LNCAP (cell line): ENCODE measurements around the gene SMIM35.

ENCODE experiments used
- CTCF ChIP-seq: fragments of 450-650 bp; IDR thresholded peaks from 2 replicates; pipeline ENCODE4 v1.5.1; 2017; ENCODE audit warnings: mild to moderate bottlenecking

Gene SMIM35

GRCh38 chr11:118074785-118075184 lies 12.0 kb downstream of the SMIM35 start:
- TF ChIP-seq CTCF, result no peak

DNA sequence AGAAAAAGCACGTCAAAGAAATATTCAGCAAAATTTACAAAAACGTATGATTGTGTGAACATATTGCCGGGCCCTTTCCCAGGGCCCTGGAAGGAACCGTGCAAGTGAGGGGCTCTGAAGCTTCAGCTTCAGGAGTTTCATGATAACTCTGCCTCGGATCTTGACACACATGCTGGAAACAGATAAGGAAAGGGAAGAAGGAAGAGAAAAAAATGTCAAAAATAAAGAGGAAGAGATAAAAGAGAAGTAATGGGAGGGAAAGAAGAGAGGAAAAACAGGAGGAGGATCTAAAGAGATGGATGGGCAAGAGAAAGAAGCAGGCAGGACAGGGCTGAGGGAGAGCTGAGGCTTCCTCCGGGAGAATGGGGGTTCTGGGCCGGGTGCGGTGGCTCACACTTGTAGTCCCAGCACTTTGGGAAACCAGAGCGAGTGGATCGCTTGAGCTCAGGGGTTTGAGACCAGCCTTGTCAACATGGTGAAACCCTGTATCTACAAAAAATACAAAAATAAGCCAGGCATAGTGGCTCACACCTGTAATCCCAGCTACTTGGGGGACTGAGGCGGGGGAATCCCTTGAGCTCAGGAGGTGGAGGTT lies 12.6 kb downstream of the SMIM35 start:
- TF ChIP-seq CTCF, result no peak

- no peak for TF ChIP-seq CTCF
Measured at GRCh38 chr11:118073554-118073953, 13.2 kb downstream of the SMIM35 start.

DNA sequence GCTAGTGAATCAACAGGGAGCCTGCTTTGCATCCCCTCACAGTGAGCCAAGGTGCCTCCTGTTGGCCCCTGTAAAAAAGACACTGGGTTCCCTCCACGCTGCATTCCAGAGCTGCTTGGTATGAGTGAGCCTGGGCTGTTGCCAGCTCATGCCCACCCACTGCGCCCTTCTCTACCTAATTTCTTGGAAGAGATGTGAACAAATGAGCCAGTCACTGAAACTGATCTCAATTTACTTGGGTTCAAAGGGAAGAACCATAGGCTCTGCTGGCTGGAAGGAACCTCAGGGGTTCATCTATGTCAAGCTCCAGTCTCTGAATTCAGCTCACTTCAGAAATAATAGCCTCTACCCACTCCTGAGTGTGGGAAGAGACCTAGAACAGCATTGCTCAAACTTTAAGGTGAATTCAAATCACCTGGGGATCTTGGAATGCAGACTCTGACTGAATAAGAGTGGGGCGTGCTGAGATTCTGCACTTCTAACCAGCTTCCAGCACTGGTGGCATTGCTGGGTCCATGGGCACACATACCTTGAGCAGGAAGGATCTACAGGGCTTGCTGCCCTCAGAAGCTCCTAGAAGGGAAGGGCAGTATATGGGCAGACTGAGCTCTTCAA lies 15.2 kb downstream of the SMIM35 start:
- no peak for TF ChIP-seq CTCF

- TF ChIP-seq CTCF, result no peak
Measured at GRCh38 chr11:118068945-118069612, 17.7 kb downstream of the SMIM35 start.

DNA sequence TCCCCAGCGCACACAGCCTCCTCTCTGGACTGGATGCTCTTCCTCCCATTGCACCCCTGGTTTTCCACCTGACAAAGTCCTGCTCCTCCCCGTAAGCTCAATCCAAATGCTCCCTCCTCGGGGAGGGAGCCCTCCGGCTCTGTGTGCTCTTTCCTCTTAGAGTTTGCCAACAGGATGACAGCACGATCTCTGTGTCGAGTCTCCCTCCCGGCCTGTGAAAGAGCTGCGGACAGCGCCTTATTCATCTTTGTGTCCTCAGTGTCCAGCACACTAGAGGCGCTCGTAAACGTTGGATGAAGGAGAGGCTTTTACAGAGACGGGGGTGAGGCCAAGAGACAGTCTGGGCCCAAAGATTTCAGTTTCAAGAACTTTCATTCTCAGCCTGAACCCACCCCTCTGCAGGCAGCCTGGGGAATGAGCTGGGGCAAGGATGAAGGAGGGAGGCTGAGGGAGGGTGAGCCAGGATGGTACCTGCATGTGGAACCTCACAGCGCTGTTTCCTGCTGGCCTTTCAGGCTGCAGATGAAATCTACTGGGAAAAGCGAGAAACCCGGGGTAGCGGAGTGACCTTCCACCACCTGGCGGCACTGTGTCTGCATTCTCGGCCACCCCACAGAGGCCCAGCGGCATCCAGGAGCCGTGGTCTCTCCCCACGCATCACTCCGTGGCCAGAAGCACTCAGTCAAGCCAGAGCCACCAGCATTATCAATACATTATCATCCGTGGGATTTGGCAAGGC lies 18.4 kb downstream of the SMIM35 start:
- no peak for TF ChIP-seq CTCF

- TF ChIP-seq CTCF, result no peak
Measured at GRCh38 chr11:118067006-118067405, 19.8 kb downstream of the SMIM35 start.
